Stimulated activated effector memory CD8-positive, alpha-beta T cell treated with anti-CD3 and anti-CD28 coated beads, Interleukin-12 subunit alpha, Interleukin-12 subunit beta, amount 100 ng/mL, for 72 hours (primary cell): ENCODE results near the gene NOTCH1.

Experiments used
- ATAC-seq: fragments of 150-1000 bp; cut with Tn5 transposase; 2 replicates; pipeline ENCODE4 v1.10.0; 2021
- DNase-seq, 2 donors: peaks; one replicate each; pipeline ENCODE4 v3.0.0; 2021 to 2022; ENCODE audit warnings: low spot score in 2 of 2
- H3K27ac Mint-ChIP-seq: one replicate; pipeline ENCODE4 v1.8.0; 2022; ENCODE audit warnings: mild to moderate bottlenecking, mixed read lengths
- H3K36me3 Mint-ChIP-seq: one replicate; pipeline ENCODE4 v1.8.0; 2022; ENCODE audit warnings: mild to moderate bottlenecking, mixed read lengths
- H3K4me1 Mint-ChIP-seq: one replicate; pipeline ENCODE4 v1.8.0; 2022; ENCODE audit warnings: mixed read lengths
- H3K4me3 Mint-ChIP-seq: one replicate; pipeline ENCODE4 v1.8.0; 2022; ENCODE audit warnings: mild to moderate bottlenecking, mixed read lengths
- H3K9me3 Mint-ChIP-seq: one replicate; pipeline ENCODE4 v1.8.0; 2022; ENCODE audit warnings: mixed read lengths

The NOTCH1 gene

DNA sequence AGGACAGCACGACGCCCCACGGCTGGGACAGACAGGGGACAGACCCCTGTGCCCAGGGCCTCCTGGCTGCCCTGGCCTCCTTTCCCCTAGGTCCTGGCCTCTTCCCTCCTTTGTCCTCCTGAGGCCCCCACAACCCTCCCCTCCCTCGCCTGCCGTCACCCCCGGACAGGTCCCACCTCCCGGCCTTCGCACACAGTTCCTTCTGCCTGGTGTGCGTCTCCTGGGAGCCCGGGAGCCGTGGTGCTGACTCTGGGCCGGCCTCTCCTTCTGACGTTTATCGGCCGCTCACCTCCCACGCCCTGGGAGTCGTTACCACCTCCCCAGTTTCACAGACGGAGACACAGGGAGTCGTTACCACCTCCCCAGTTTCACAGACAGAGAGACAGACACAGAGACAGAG, 25.1 kb upstream of the NOTCH1 start:
- Mint-ChIP-seq H3K36me3 (peaks cover 5% of the 10 kb centered on the region), H3K4me1 (peaks cover 16% of the 10 kb centered on the region), H3K4me3 (no peak overlapping the region), H3K9me3 (no peaks in the 10 kb centered on the region), H3K27ac (no peak overlapping the region)
- ATAC-seq (no peak), DNase-seq (no peak)

DNA sequence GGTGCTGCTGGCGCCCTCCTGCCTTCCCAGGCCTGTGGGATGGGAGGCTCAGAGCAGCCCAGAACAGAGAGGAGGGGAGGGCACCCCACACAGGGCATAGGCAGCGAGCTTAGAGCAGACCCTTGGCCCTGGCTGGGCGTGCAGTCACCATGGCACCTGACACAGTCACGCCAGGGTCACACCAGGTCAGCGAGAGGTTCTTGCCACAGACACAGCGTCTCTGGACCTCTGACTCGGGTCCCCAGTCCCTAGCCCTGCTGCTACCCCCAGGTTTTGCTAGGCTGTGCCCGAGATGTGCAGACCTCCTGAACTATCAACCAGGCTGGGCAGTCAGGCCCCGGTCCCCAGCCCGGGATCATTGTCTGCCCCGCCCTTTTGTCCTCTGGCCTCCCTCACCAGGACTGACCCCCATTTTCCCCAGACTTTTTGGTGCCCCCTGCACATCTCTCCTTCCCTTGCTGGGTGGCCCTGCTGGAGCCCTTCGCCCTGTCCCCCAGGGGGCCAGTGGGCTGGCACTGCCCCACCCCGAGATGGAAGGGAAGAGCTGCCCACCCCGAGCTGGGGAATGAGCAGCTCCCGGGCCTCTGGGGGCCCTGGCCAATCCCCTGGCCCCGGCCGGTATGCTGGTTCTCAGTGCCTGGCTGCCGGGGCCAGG, 24.5 kb upstream of the NOTCH1 start:
- DNase-seq (no peak), ATAC-seq (no peak)
- Mint-ChIP-seq H3K4me1 (peaks cover 15% of the 10 kb centered on the region), H3K36me3 (peaks cover 4% of the 10 kb centered on the region), H3K27ac (no peak overlapping the region), H3K9me3 (no peaks in the 10 kb centered on the region), H3K4me3 (no peak overlapping the region)

DNA sequence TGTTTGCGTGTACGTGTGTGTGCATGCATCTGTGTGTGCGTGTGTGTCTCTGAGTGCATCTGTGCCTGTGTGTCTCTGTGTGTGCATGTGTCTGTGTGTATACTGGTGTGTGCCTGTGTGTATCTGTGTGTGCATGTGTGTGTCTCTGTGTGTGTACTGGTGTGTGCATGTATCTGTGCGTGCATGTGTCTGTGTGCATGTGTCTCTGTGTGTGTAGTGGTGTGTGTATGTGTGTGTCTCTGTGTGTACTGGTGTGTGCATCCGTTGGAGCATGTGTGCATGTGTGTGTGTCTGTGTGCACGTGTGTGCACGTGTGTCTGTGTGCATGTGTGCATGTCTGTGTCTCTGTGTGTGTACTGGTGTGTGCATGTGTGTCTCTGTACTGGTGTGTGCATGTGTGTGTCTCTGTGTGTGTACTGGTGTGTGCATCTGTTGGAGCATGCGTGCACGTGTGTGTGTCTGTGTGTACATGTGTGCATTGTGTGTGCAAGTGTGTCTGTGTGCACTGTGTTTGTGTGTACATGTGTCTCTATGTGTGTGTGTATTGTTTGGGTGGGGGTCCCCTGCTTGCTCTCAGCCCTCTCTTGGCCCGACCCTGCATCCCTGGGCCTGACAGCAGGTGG, 23.8 kb upstream of the NOTCH1 start:
- H3K4me1 Mint-ChIP-seq: peaks cover 15% of the 10 kb centered on the region
- H3K9me3 Mint-ChIP-seq: no peaks in the 10 kb centered on the region
- ATAC-seq: no peak
- DNase-seq: no peak
- H3K27ac Mint-ChIP-seq: no peak overlapping the region
- no peak overlapping the region for H3K4me3 Mint-ChIP-seq
- no peaks in the 10 kb centered on the region for H3K36me3 Mint-ChIP-seq

DNA sequence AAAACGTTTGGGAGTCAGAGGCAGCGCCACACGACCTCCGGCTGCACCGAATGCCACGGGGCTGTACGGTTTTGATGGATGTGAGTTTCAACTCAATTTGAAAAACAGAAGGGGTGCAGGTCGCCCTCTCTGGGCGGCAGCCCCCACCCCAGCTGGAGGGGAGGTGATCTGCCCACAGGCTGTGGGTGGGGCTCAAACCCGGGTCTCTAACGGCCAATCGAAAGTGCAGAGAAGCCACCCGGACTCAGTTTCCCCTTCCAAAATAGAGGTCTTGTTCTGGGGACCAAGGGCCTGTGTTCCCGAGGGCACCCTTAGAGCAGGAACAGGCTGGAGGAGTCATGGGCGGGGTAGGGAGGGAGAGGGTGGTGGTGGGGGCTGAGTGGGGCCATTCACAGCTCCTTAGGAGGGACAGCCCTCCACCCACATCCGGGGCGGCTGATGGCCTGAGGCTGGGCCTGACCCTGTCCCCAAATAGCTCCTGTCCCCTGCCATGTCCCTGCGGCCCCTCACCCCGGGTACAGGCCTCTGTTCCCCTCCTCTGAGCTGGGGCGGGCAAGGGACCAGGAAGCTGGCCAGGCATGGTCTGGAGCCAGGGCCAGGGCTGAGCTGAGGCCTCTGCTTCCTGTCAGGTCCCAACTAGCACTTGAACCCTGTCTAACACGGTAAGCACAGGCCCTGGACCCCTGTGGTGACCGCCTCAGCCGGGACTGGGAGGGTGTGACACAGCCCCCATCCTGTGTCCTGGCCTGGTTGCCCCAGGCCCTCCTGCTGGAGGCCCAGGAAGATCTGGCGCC, 22.6 kb upstream of the NOTCH1 start:
- ATAC-seq (no peak), DNase-seq (no peak)
- Mint-ChIP-seq H3K27ac (no peak overlapping the region), H3K36me3 (no peaks in the 10 kb centered on the region), H3K9me3 (no peaks in the 10 kb centered on the region), H3K4me3 (no peak overlapping the region), H3K4me1 (peaks cover 15% of the 10 kb centered on the region)

- H3K27ac Mint-ChIP-seq: no peak overlapping the region
- H3K36me3 Mint-ChIP-seq: no peaks in the 10 kb centered on the region
- H3K4me3 Mint-ChIP-seq: no peak overlapping the region
- peaks cover 11% of the 10 kb centered on the region for H3K4me1 Mint-ChIP-seq
- no peaks in the 10 kb centered on the region for H3K9me3 Mint-ChIP-seq
- DNase-seq: no peak
- ATAC-seq: no peak
Measured at GRCh38 chr9:136567651-136568287, 21.9 kb upstream of the NOTCH1 start.

- no peaks in the 10 kb centered on the region for H3K9me3 Mint-ChIP-seq
- ATAC-seq (no peak), DNase-seq (no peak)
- no peak overlapping the region for H3K4me3 Mint-ChIP-seq
- peaks cover 8% of the 10 kb centered on the region for H3K4me1 Mint-ChIP-seq
- H3K27ac Mint-ChIP-seq: peak overlapping the region; percentile 43
- no peaks in the 10 kb centered on the region for H3K36me3 Mint-ChIP-seq
Measured at GRCh38 chr9:136566901-136567300, 21.1 kb upstream of the NOTCH1 start.

DNA sequence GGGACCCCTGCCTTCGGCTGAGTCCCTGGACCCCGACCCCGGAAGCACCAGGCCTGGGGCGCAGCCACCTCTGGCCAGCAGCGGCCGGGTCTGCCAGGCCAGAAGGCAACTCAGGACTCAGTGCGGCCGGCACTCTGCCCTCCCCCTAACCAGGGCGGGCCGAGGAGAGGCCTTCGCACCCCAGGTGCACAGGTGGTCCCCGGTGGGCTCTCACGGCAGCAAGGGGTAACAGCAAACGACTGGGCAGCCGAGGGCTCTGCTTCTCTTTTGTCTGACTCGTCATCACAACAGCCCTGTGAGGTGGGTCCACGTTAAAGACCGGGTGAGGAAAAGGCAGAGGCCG, 20.7 kb upstream of the NOTCH1 start:
- Mint-ChIP-seq H3K9me3 (no peaks in the 10 kb centered on the region), H3K36me3 (no peaks in the 10 kb centered on the region), H3K4me3 (no peak overlapping the region), H3K27ac (peak overlapping the region; percentile 43), H3K4me1 (peaks cover 8% of the 10 kb centered on the region)
- ATAC-seq (no peak), DNase-seq (no peak)

DNA sequence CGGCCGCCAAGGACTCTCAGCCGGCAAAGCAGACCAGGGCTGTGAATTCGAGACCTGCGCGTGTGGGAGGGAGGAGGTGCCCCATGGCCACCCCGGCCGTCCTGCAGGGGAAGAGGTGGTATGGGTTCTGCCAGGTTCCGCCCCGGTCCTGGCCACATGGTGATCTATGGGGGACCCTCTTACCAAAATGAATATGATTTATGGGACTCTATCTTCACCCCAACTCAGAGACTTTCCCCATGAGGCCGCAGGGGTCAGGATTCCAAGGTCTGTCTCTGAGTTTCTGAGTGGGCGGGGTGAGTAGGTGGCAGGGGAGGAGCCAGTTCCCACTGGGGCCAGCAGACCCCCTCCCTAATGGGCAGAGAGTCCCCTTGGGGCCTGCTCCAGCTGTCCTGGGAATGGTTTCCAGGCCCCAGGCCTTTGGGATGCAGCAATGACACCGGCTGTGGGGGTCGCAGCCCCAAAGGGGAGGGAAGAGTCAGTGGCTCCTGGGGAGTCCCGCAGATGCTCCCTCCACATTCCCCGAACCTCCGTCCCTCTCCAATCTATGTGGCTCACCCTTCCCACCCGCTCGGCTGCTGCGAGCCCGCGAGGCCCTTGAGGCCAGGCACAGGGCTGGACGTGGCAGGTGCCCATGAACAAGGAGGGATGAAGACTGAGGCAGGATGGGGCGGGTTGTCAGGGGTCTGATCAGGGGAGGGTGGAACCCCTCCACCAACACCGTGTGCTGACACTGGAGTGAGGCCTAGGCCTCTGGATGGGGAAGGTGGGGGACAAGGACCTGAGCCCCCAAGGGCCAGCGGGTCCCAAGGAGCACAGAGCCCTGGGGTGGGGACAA, 20.1 kb upstream of the NOTCH1 start:
- DNase-seq (no peak), ATAC-seq (no peak)
- no peak overlapping the region for H3K4me3 Mint-ChIP-seq
- no peak overlapping the region for H3K27ac Mint-ChIP-seq
- peaks cover 8% of the 10 kb centered on the region for H3K4me1 Mint-ChIP-seq
- no peaks in the 10 kb centered on the region for H3K36me3 Mint-ChIP-seq
- H3K9me3 Mint-ChIP-seq: no peaks in the 10 kb centered on the region

DNA sequence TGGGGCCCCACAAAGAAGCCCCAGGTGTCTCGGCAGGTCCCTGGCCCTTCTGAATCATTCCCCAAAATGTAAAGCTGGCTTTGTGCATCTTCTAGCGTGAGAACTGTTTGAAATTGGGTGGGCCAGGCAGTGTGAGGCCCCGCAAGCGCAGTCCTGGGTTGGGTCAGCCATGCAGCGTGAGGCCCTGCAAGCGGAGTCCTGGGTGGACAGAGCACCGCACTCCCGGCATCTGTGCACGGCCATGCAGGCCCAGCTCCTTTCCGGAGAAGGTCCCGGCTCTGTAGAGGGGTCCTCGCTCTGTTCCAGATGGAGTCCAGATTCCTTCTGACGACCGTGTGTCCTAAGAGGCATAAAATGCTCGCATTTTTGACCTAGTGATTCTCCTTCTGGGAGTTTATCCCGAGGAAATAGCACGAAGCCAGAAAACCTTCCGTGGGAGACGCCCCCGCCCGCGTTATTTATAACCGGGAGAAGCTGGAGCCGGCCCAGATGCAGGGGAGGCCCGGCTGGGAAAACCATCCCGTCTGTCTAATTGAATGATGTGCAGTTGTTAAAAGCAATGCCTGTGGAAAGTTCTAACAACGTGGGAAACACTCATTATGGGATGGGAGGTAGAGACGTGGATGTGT, 19.4 kb upstream of the NOTCH1 start:
- H3K4me3 Mint-ChIP-seq: no peak overlapping the region
- no peaks in the 10 kb centered on the region for H3K36me3 Mint-ChIP-seq
- no peaks in the 10 kb centered on the region for H3K9me3 Mint-ChIP-seq

DNA sequence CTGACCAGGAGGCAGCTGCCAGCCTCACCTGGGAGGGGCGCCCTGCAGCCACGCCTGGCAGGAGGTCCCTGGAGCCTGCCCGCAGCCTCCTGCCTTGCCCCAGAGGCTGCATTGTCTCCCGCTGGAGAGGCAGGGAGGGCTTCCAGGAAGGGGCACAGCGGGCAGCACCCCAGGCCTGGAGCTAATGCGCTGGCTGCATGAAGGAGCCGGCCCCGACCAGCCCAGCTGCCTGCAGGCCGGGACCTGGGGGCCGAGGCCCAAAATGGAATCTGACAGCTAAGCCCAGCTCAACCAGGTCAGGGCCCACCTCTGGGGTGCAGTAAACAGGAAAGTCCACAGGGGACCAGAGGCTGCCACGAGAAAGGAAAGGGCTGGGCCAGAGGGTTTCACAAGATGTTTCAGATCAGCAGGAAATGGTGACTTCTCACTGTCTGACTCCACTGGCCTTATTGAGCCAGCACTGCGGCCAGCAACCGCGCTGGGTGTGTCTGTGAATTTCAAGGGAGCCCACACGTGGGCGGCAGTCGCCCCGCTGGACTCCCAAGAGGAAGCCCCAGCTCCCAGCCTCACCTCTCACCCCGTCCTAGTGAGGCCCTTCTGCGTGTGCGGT, 18.6 kb upstream of the NOTCH1 start:
- DNase-seq: no peak
- H3K4me3 Mint-ChIP-seq: no peak overlapping the region
- no peaks in the 10 kb centered on the region for H3K36me3 Mint-ChIP-seq
- no peak overlapping the region for H3K27ac Mint-ChIP-seq
- H3K9me3 Mint-ChIP-seq: no peaks in the 10 kb centered on the region
- H3K4me1 Mint-ChIP-seq: peaks cover 3% of the 10 kb centered on the region
- ATAC-seq: peak; percentile 49

More for the DNA sequence above, 19.4 kb upstream of the NOTCH1 start:
- H3K4me1 Mint-ChIP-seq: peaks cover 8% of the 10 kb centered on the region
- ATAC-seq: no peak
- DNase-seq: no peak
- no peak overlapping the region for H3K27ac Mint-ChIP-seq

DNA sequence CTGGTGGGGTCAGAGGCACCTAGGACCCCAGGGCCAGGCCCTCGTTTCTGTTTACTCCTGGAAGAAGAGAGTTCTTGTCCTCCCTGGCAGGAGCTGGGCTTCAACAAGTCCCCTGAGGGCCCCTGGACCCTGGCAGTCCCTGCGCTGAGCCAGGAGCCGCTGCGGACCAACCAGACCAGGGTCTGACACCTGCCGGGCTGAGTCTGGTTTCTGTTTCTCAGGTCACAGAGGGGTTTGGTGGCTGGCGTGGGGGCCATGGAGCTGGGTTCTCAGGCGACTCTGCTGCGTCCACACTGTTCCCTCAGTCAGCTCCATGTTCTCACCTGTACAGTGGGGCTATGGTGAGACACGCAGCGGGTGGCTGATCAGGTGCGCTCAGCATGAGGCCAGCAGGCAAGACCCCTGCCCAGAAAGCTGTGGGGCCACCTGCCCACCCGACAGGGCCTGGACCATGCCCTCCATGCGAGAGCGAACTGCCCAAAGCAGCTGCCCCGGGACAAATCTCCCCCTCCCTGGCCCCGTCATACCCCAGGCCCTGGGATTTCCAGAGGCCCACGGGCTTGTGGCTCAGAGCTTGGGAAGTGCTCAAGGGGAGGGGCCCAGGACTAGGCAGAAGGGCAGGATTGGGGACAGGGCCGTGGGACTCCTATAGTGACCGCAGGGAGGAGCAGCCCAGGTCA, 17.9 kb upstream of the NOTCH1 start:
- DNase-seq (no peak), ATAC-seq (no peak)
- Mint-ChIP-seq H3K4me1 (no peaks in the 10 kb centered on the region), H3K36me3 (no peaks in the 10 kb centered on the region), H3K9me3 (no peaks in the 10 kb centered on the region), H3K27ac (no peak overlapping the region), H3K4me3 (no peak overlapping the region)

GRCh38 chr9:136562746-136563495, 17.1 kb upstream of the NOTCH1 start:
- H3K9me3 Mint-ChIP-seq: no peaks in the 10 kb centered on the region
- no peak for DNase-seq
- H3K4me3 Mint-ChIP-seq: no peak overlapping the region
- no peak overlapping the region for H3K27ac Mint-ChIP-seq
- H3K4me1 Mint-ChIP-seq: peaks cover 5% of the 10 kb centered on the region
- H3K36me3 Mint-ChIP-seq: no peaks in the 10 kb centered on the region
- ATAC-seq: no peak

DNA sequence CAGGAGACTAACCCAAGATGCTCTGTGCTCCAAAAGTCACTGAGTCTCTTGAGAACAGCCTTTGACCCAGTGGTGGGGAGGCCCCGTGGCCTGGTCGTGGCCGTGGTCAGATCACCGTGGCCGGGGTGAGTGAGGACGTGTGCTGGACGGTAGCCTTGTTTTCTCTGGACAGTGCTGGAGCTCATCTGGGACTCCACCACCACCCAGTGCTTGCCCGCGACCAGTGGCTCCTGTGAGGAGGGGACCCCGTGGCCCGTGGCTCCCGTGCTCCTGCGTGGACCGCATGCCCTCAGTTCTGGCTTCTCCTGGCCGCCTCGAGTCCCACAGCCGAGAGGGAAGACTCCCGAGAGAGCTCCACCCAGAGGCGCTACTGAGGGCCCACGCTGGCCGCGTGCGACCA, 15.9 kb upstream of the NOTCH1 start:
- Mint-ChIP-seq H3K4me3 (no peak overlapping the region), H3K4me1 (peaks cover 5% of the 10 kb centered on the region), H3K27ac (no peak overlapping the region), H3K9me3 (no peaks in the 10 kb centered on the region), H3K36me3 (no peaks in the 10 kb centered on the region)
- ATAC-seq (no peak), DNase-seq (no peak)
